ENCODE results near the gene GATD1.

DNA sequence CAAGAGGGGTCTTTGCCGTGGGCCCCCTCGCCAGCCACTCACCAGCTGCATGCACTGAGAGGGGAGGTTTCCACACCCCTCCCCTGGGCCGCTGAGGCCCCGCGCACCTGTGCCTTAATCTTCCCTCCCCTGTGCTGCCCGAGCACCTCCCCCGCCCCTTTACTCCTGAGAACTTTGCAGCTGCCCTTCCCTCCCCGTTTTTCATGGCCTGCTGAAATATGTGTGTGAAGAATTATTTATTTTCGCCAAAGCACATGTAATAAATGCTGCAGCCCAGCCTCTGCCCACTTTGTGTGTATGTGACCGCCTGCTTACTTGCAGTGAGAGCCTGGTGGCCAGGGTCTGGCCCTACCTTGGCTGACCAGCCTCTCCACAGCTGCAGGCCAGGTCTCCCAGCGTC is 47.7 kb upstream of the GATD1 start:
- TF ChIP-seq POLR2AphosphoS5 (IDR thresholded peaks at IDR 0.05; ENCODE audit: low read depth): no peak
- TF ChIP-seq EZH2 (IDR thresholded peaks at IDR 0.05; ENCODE audit: low read depth, unreplicated experiment): no peak

Data from GM23338 (cell line).